ENCODE data around the gene MPRIP.

DNA sequence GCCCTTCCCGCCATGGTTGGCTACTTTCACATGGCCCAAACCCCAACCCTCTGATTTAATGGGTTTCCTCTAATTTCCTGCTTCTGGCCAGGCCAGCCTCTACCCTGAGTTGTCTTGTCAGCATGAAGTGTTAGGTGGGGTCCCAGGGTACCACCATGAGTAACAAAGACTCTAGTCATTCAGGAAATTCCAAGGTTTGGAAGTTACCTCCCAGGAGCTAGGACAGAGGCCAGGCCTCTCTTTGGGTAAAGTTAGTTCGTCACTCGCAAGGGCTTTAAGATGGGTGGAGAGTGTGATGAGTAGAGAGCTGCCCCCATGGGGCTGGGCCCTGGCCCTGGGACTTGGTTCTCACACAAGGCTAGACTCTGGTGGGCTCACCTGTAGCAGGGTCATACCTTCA, 109.3 kb downstream of the MPRIP start:
- TF ChIP-seq, protein P1, sequence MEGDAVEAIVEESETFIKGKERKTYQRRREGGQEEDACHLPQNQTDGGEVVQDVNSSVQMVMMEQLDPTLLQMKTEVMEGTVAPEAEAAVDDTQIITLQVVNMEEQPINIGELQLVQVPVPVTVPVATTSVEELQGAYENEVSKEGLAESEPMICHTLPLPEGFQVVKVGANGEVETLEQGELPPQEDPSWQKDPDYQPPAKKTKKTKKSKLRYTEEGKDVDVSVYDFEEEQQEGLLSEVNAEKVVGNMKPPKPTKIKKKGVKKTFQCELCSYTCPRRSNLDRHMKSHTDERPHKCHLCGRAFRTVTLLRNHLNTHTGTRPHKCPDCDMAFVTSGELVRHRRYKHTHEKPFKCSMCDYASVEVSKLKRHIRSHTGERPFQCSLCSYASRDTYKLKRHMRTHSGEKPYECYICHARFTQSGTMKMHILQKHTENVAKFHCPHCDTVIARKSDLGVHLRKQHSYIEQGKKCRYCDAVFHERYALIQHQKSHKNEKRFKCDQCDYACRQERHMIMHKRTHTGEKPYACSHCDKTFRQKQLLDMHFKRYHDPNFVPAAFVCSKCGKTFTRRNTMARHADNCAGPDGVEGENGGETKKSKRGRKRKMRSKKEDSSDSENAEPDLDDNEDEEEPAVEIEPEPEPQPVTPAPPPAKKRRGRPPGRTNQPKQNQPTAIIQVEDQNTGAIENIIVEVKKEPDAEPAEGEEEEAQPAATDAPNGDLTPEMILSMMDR (IDR thresholded peaks at IDR 0.05): no peak
- TF ChIP-seq POLR2A (IDR thresholded peaks at IDR 0.05): no peak

All from esophagus squamous epithelium (tissue), 4 donors.